NCI-H460 (cell line): Measurements from ENCODE around the gene WNT1. TPM values are rescaled to one million over a fixed set of nuclear protein-coding genes. Genes with fewer than 3 reads are reported as not detected.

Source experiments
- DNase-seq: peaks from one replicate; pipeline ENCODE4 v3.0.0-alpha.2; 2016; ENCODE audit warnings: low read depth; ENCODE audit errors: extremely low read depth
- total RNA-seq: library from RNA; depleted of rRNA; stranded (reverse); fragments of >200 nt; shearing (Covaris generic); gene quantifications from 2 replicates; pipeline ENCODE4 v1.2.3, GENCODE V29; 2014

The WNT1 gene
- total RNA-seq, 1 experiment from 2014 or later: not detected

DNA sequence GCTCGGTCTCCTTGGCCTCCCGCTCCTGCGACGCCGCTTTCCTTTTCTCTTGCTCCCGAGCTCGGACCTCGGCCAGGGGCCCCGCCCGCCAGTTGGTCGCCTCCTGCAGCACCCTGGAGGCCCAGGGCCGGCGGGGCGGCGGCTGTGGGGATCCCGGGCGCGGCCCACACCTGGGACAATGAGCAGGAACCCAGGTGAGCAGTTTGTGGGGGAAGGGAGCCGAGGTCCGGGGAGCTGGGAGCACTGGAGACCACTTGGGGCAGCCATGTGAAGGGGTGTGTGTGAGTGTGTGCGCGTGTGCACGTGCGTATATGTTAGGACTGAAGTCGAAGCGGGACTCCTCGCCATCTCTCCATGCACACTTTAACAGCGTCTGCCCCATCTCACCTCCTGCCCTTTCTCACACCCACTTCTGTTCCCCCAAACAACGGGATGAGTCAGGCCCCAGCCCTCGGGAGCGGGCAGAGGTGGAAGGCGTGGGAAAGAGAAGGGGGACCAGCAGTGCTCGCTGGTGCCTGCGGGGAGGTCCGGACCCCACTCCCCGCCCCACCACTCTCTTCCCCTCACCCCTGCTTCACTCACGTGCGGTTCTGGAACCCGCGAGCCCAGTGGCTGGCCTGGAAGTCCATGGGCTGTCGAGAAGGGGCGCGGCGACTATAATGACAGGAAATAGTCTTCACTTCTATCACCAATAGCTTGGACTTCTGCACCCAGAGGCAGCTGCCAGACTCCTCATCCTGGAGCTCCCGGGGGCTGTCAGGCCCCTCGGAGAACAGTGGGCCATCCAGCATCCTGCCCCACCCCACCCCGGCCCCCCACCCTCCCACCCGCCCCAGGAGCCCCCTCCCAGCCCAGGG lies 20.6 kb downstream of the WNT1 start:
- DNase-seq: no peak

GRCh38 chr12:48999371-49000131 lies 21.4 kb downstream of the WNT1 start, which contains the start of gene DDN:
Gene DDN, minus strand, starts transcription at chr12:48999375. Its CDS starts 88 bp downstream, at chr12:48999287.
- DNase-seq: no peak

DNA sequence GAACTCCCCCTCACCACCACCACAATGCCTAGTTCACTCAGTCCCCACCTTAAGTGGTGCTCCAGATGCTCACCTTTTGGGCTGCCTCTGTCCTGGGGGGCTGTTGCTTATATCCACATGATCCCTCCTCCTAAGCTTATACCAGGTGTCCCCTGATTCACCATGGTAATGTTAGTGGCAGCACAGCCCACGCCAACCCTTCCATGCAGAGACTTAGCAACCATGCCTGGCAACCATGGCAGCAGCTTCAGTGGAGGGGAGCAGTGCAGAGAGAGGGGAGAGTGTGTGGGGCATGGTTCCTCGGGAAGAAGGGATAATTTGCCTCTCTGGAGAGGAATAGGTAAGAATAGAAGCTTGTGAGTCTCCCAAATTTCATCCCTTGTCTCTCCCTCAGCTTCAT lies 22.2 kb downstream of the WNT1 start:
- DNase-seq: no peak

DNA sequence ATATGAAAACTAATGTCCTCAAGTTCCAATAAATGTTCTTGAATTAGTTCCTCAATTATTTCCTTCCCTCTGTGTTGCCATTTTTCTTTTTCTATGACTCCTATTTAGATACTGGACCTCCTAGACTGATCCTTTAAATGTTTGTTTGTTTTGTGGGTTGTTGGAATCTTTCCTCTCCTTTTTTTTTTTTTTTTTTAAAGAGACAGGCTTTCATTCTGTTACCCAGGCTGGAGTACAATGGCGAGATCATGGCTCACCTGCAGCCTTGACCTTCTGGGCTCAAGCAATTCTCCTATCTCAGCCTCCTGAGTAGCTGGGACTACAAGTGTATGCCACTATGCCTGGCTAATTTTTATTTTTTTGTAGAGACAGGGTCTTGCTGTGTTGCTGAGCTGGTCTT lies 30.8 kb downstream of the WNT1 start:
- DNase-seq: no peak

DNA sequence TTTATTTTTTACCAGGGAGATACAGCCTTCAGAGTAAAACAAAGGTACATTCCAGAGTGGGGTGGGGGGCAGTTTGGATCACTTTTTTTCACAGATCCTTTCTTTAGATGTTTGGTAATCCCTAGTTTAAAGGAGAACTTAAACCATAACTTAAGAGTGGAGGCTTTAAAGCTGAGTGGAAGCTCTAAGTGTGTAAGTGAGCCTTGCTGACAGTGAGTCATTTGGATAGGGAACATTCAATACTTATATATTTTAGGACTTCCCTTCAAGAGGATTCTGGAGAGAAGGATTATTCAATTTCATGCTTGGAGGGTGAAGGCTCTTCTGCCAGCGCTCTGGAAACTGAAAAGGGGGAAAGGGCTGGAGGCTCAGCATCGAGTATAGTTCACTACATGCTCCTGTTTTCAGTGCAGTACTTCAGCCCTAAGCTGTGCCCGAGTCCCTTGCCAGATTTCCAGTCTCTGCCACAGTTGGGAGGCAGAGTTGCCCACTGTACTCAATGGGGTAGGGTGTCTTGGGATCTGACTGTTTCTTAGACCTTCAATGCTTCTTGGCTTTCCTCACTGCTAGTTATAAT lies 32.1 kb downstream of the WNT1 start:
- DNase-seq: no peak

GRCh38 chr12:49012739-49013138 lies 34.6 kb downstream of the WNT1 start:
- no peak for DNase-seq

DNA sequence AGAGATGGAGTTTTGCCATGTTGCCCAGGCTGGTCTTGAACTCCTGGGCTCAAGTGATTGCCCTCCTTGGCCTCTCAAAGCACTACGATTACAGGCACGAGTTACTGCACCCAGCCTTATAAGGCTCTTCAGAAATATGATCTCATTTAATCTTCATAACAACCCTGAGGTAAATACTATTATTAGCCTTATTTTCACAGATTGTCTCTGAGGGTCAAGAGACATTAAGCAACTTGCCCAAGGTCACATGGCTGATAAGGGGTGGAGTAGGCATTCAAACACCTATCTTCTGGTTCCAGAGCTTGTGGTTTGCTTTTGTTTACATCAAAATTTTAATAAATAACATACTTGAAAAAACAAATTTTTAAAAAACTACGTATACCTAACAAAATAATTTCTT lies 35.3 kb downstream of the WNT1 start:
- DNase-seq: no peak

- no peak for DNase-seq
Measured at GRCh38 chr12:49014547-49014946, 36.4 kb downstream of the WNT1 start.

DNA sequence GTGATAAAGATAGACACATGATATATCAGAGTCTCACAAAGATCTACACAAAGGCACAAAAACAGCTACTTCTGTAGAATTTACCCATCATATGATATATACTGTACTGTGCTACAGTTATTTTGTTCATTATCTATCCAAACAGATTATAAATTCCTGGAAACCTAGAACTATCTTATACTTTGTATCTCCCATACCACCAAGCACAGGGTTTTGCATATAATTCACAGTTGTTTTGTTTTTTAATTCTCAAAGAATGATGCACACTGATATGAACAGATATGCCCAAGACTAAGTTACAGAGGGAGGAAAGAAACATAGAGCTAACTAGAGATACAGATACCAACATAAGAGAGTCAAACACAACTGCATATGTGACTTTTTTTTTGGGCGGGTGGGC lies 37.1 kb downstream of the WNT1 start:
- no peak for DNase-seq

- no peak for DNase-seq
Measured at GRCh38 chr12:49017891-49018260, 39.8 kb downstream of the WNT1 start.

DNA sequence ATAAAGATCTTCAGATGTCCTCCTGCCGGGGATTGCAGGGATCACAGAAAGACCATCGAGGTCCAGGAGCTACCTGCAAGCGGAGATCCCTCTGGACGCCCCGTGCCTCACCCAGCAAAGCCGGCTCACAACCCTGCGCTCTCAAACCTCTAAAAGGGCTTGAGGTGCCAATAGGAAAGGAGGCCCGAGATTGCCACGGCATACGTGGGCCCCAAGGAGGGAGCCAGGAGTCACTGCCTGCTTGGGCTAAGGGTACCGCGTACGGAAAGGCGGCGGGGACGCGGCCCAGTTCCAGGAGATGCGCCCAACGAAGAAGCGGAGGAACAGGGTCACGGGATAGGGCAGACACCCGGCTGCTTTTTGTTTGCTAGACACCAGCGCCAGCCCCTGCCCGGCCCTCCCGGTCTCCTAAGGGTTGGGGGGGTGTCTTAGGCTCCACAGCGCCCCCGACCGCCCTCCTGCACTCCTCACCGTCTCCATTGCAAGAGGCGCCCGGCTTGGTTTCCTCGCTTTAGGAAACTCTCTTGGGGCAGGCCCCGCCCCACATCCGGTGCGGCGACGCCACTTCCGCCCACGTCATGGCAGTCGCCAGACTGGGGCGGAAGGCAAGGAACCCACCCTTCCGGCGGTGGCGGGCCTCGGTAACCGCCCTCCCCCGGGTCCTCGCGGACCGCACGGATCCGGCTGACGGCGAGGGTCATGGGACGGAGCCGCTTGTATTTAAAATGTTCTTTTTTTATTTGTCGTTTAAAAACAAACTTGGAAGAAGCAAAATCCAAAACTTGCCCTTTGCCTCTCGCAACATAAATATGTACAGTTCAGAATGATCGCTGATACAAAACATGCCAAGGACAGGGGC lies 40.4 kb downstream of the WNT1 start, which contains the start of gene PRKAG1:
TSS of gene PRKAG1 (minus strand) at position 516 of the 859 bp plus-strand sequence. CDS start at position 480, 36 bp downstream.
- peak; percentile 96 for DNase-seq

- DNase-seq: no peak
Measured at GRCh38 chr12:49019120-49019430, 41.0 kb downstream of the WNT1 start.

DNA sequence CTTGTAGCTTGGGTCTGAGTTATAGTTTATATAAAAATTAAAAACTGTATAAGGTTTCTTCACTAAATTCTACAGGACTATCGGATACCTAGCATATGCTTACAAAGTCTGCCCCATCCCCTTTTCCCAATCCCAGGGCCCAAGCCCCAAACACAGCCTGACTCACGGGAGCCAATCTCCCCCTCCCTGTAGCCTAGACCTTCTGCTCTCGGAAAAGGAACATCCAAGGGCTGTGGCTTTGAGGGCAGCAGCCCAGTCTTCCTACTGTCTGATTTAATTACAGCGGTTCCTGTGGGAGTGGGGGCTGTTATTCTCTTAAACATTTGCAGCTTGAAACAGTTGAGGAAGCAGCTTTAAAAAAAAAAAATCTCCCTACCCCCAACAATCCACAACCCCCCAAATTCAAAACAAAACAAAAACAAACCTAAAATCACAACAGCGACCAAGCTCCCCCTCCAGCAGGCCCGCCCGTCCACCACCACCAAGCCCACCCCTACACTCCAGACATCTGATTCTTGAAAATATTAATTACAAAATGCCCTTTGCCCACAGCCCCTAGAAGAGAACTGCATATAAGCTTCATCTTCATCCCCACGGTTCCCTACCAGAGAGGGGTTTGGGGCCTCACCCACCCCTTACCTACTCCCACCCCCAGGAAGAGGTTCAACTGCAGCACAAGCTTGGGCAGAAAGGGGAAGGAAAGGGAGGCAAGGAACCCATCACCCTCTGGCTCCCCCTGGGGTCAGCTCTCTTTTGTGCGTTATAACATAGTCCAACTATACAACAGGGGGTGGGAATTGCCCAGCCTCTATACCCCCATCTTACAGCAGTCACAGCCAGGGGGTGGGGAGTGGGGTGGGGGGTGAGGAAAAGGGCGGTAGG lies 41.6 kb downstream of the WNT1 start:
- peak; percentile 57 for DNase-seq

- DNase-seq: no peak
Measured at GRCh38 chr12:49020441-49020840, 42.3 kb downstream of the WNT1 start.

DNA sequence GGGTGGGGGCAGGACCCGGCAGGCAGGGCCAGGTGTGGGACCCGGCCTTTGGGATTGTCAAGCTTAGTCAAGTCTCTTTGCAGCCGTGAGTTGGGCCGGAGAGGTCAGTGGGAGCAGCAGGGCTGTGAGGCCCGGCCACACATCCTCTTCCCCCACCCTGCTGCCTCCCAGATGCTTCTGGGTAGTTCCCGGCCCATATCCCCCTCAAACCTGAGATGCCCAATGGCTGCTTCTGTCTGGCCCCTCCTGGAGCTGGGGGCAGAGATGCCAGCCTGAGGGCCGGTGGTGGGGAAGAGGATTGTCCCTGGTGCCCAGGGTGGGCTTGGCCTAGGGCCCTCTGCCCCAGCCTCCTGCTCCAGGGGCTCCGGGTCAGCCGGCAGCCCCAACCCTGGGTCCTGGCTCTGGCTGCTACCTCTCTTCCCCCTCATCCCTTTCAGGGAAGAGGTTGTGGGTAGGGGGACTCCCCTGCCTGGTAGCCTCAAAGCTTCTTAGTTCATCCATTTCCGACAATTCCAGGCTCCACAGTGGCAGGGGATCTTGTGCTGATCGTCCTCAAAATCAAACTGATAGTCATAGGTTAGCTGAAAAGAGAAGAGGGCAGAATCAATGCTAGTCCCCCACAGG lies 43.3 kb downstream of the WNT1 start:
- DNase-seq: no peak

- no peak for DNase-seq
Measured at GRCh38 chr12:49022558-49023178, 44.5 kb downstream of the WNT1 start.

DNA sequence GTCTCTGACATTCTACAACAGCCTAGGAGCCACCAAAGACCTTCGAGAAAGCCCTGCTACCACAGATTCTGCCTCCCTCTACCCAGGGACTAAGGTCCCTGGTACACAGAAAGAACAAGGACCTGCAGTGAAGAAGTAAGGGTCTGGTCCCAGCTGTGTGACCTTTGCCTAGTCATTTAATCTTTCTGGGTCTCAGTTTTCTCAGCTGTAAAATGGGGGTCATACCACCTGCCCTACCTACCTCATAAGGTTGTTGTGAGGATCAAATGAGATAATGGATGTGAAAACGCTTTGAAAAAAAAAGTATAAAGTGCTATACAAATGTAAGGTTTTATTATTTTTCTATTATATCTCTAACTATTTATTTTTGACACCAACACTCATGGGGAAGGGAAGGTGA lies 45.7 kb downstream of the WNT1 start:
- DNase-seq: no peak

DNA sequence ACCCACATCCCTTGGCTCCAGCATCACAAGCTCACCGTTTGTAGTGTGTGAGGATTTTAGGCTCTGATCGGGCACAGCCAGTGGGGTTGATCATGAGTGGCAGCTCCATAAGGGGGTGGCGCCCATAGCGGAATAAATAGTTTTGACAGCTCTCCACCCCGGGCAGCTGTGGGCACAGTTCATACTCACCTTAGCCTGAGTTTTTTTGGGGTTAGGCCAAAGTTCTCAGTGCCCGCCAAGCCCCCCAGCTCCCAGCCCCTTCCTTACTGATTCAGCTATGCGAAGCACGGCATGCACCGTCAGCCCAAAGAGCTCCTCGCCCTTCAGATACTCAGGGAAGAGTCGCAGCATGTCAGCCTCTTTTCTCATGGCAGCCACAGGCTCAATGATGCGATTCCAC lies 46.4 kb downstream of the WNT1 start:
- DNase-seq: no peak

GRCh38 chr12:49025463-49025862 lies 47.3 kb downstream of the WNT1 start:
- no peak for DNase-seq
